Activated CD8-positive, alpha-beta memory T cell treated with anti-CD3 and anti-CD28 coated beads, Interleukin-2, amount 10 ng/mL, durations not matched to agents 7 days and 5 days (primary cell): ENCODE results near the gene STK31. TPM values are rescaled to one million over a fixed set of nuclear protein-coding genes. Genes with fewer than 3 reads are reported as not detected.
"Not testable (repeated sequence)": the region's sequence is repeated elsewhere in the genome, so short reads cannot be mapped to it uniquely, and the experiment has no call there.

Experiments used
- ATAC-seq: fragments of 150-1000 bp; cut with Tn5 transposase; one replicate; pipeline ENCODE4 v1.10.0; 2021; ENCODE audit warnings: moderate library complexity
- CTCF ChIA-PET: fragments of 350-600 bp; sonication (Branson Sonifier 250); formaldehyde crosslinking; loops from one replicate; lab custom pipeline; 2021; ENCODE audit warnings: antibody characterized with exemption; lab: Charles Lee
- DNase-seq: peaks from one replicate; pipeline ENCODE4 v3.0.0-alpha.2; 2020
- H3K27ac Mint-ChIP-seq: one replicate; pipeline ENCODE4 v1.8.0; 2021; ENCODE audit warnings: mild to moderate bottlenecking, mixed read lengths
- H3K27me3 Mint-ChIP-seq: one replicate; pipeline ENCODE4 v1.8.0; 2021; ENCODE audit warnings: mixed read lengths
- H3K36me3 Mint-ChIP-seq: one replicate; pipeline ENCODE4 v1.8.0; 2021; ENCODE audit warnings: mild to moderate bottlenecking, mixed read lengths
- H3K4me1 Mint-ChIP-seq: one replicate; pipeline ENCODE4 v1.8.0; 2021; ENCODE audit warnings: mixed read lengths
- H3K4me3 Mint-ChIP-seq: one replicate; pipeline ENCODE4 v1.8.0; 2021; ENCODE audit warnings: mild to moderate bottlenecking, moderate library complexity, mixed read lengths
- H3K9me3 Mint-ChIP-seq: one replicate; pipeline ENCODE4 v1.8.0; 2022; ENCODE audit warnings: low read depth, mixed read lengths
- total RNA-seq, 2 experiments: library from RNA; stranded (reverse); gene quantifications; one replicate each; pipeline ENCODE4 v1.2.3, GENCODE V29; 2021

The STK31 gene
- total RNA-seq, 2 experiments from 2014 or later, result 0.07 TPM; not detected in 1

DNA sequence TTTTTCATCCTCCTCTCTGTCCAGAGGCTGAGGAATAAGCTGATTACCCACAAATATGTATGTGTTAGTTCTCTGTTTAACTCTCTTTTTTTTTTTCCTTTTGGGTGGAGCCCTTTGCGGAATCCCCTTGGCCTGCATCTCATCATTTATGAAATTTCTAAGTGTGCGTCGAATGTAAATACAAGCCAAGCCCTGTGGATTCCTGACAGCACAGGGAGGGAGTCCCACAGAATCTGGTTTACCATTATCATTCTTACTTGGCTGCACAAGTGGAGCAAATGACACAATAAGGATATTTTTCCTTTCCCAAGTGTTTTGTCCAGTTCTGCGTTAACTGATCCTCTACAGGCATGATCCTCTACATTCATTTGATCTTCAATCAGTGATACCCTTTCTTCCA lies 11.4 kb downstream of the STK31 start:
- DNase-seq, result no peak
- Mint-ChIP-seq H3K27me3 (no peaks in the 10 kb centered on the region), H3K27ac (no peak overlapping the region), H3K36me3 (no peaks in the 10 kb centered on the region), H3K9me3 (no peaks in the 10 kb centered on the region), H3K4me3 (no peak overlapping the region), H3K4me1 (no peaks in the 10 kb centered on the region)
- CTCF ChIA-PET, result interaction anchor here (0.9 kb wide), 1 partner anchor 10 kb away, joined by 3 read pairs; no protein-coding TSS in a partner anchor
- no peak for ATAC-seq

DNA sequence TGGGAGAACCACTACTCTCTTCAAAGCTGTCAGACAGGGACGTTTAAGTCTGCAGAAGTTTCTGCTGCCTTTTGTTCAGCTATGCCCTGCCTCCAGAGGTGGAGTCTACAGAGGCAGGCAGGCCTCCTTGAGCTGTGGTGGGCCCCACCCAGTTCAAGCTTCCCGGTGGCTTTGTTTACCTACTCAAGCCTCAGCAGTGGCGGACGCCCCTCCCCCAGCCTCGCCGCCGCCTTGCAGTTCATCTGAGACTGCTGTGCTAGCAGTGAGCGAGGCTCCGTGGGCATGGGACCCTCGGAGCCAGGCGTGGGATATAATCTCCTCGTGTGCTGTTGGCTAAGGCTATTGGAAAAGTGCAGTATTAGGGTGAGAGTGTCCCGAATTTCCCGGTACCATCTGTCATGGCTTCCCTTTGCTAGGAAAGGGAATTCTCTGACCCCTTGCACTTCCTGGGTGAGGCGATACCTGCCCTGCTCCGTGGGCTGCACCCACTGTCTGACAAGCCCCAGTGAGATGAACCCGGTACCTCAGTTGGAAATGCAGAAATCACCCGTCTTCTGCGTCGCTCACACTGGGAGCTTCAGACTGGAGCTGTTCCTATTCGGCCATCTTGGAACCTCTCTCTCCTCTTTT lies 12.7 kb downstream of the STK31 start:
- H3K4me3 Mint-ChIP-seq, H3K27ac Mint-ChIP-seq, H3K4me1 Mint-ChIP-seq, H3K27me3 Mint-ChIP-seq, CTCF ChIA-PET, DNase-seq, H3K9me3 Mint-ChIP-seq, ATAC-seq, H3K36me3 Mint-ChIP-seq: not testable (repeated sequence)

- not testable (repeated sequence) for H3K4me1 Mint-ChIP-seq, H3K36me3 Mint-ChIP-seq, H3K9me3 Mint-ChIP-seq, DNase-seq, H3K4me3 Mint-ChIP-seq, H3K27me3 Mint-ChIP-seq, H3K27ac Mint-ChIP-seq, ATAC-seq
- CTCF ChIA-PET, result interaction anchor here (1.3 kb wide), 1 partner anchor 153 kb away, joined by 4 read pairs; no protein-coding TSS in a partner anchor
Measured at GRCh38 chr7:23724113-23724512, 14.1 kb downstream of the STK31 start.

DNA sequence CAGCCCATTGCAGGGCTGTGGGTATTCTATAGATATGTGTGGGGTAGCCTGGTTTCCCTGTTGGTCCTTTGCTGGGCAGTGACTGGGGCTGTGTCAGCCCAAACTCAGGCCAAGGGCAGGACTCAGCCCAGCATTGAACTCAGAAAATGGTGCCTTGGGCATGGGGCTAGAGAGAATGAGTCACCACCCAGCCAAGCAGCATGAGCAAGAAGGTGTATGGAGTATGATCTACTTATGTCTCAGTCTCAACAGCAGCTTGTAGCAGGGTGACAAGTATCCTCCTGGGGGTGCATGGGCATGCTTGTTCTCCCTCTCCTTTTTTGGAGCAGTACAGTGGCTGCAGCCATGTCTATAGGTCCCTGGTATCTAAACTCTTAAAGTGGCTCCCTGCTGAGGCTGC lies 32.0 kb downstream of the STK31 start:
- Mint-ChIP-seq H3K4me3 (no peak overlapping the region), H3K27ac (no peak overlapping the region), H3K4me1 (no peaks in the 10 kb centered on the region), H3K36me3 (peaks cover 6% of the 10 kb centered on the region), H3K9me3 (peaks cover 10% of the 10 kb centered on the region), H3K27me3 (no peaks in the 10 kb centered on the region)
- CTCF ChIA-PET, result no interaction called here
- DNase-seq (no peak), ATAC-seq (no peak)

GRCh38 chr7:23743226-23743625 lies 33.2 kb downstream of the STK31 start:
- H3K4me1 Mint-ChIP-seq, result no peaks in the 10 kb centered on the region
- DNase-seq, result no peak
- H3K9me3 Mint-ChIP-seq, result peaks cover 10% of the 10 kb centered on the region
- H3K27me3 Mint-ChIP-seq, result no peaks in the 10 kb centered on the region
- no peak for ATAC-seq
- CTCF ChIA-PET, result no interaction called here
- no peak overlapping the region for H3K4me3 Mint-ChIP-seq
- H3K27ac Mint-ChIP-seq, result no peak overlapping the region
- peaks cover 6% of the 10 kb centered on the region for H3K36me3 Mint-ChIP-seq

- ATAC-seq (no peak), DNase-seq (no peak)
- Mint-ChIP-seq H3K9me3 (peaks cover 12% of the 10 kb centered on the region), H3K27me3 (peaks cover 5% of the 10 kb centered on the region), H3K36me3 (peaks cover 6% of the 10 kb centered on the region), H3K27ac (no peak overlapping the region), H3K4me1 (no peaks in the 10 kb centered on the region), H3K4me3 (no peak overlapping the region)
- CTCF ChIA-PET, result no interaction called here
Measured at GRCh38 chr7:23746629-23747028, 36.6 kb downstream of the STK31 start.

- Mint-ChIP-seq H3K4me1 (no peaks in the 10 kb centered on the region), H3K27me3 (peaks cover 5% of the 10 kb centered on the region), H3K4me3 (no peak overlapping the region), H3K9me3 (peaks cover 3% of the 10 kb centered on the region), H3K36me3 (no peaks in the 10 kb centered on the region), H3K27ac (no peak overlapping the region)
- CTCF ChIA-PET, result no interaction called here
- no peak for DNase-seq
- ATAC-seq, result no peak
Measured at GRCh38 chr7:23751852-23752251, 41.8 kb downstream of the STK31 start.

- DNase-seq, ATAC-seq, H3K27me3 Mint-ChIP-seq, H3K4me1 Mint-ChIP-seq, H3K9me3 Mint-ChIP-seq, CTCF ChIA-PET, H3K4me3 Mint-ChIP-seq, H3K36me3 Mint-ChIP-seq, H3K27ac Mint-ChIP-seq: not testable (repeated sequence)
Measured at GRCh38 chr7:23758839-23759238, 48.8 kb downstream of the STK31 start.

DNA sequence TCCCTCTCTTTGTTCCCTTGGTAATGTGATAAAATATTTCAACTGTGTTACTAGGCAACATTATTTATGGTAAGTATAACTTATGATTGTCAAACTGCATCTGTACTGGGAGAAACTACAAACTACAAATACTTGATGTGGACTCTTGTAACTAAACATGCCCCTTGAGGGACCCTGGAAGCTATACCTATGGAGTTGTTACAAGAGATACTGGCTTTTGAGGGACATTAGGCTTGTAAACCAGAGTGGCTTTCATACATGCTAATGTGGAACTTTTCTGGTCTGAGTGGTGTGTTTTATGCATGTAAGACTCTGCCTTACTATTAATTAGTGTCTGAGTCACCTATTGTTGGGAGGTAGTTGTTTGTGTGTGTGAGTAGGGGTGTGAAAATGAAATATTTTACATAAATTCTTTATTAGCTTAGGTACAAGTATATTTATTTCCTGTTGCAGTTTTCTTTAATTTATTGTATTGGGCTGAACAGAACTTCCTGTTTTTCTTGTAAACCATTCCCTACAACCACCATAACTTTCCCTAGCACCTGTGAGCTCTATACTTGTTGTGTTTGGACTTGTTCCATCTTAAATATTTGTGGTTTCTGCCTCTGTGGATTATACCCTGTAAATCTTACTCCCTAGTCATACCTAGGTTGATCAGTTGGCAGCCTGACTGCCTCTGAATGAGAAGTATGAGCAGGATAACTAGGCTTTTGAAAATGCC lies 49.8 kb downstream of the STK31 start:
- Mint-ChIP-seq H3K9me3 (no peaks in the 10 kb centered on the region), H3K4me3 (no peak overlapping the region), H3K4me1 (no peaks in the 10 kb centered on the region), H3K27me3 (no peaks in the 10 kb centered on the region), H3K36me3 (no peaks in the 10 kb centered on the region), H3K27ac (no peak overlapping the region)
- no peak for ATAC-seq
- CTCF ChIA-PET, result no interaction called here
- DNase-seq, result no peak

GRCh38 chr7:23765943-23766342 lies 55.9 kb downstream of the STK31 start:
- Mint-ChIP-seq H3K36me3 (no peaks in the 10 kb centered on the region), H3K27ac (no peak overlapping the region), H3K27me3 (no peaks in the 10 kb centered on the region), H3K9me3 (no peaks in the 10 kb centered on the region), H3K4me1 (no peaks in the 10 kb centered on the region), H3K4me3 (no peak overlapping the region)
- no peak for DNase-seq
- no peak for ATAC-seq
- CTCF ChIA-PET, result no interaction called here

- H3K36me3 Mint-ChIP-seq, result no peaks in the 10 kb centered on the region
- DNase-seq (no peak), ATAC-seq (no peak)
- H3K4me3 Mint-ChIP-seq, result no peak overlapping the region
- H3K4me1 Mint-ChIP-seq, result no peaks in the 10 kb centered on the region
- H3K9me3 Mint-ChIP-seq, result no peaks in the 10 kb centered on the region
- CTCF ChIA-PET, result no interaction called here
- no peak overlapping the region for H3K27ac Mint-ChIP-seq
- H3K27me3 Mint-ChIP-seq, result no peaks in the 10 kb centered on the region
Measured at GRCh38 chr7:23767514-23767913, 57.5 kb downstream of the STK31 start.

DNA sequence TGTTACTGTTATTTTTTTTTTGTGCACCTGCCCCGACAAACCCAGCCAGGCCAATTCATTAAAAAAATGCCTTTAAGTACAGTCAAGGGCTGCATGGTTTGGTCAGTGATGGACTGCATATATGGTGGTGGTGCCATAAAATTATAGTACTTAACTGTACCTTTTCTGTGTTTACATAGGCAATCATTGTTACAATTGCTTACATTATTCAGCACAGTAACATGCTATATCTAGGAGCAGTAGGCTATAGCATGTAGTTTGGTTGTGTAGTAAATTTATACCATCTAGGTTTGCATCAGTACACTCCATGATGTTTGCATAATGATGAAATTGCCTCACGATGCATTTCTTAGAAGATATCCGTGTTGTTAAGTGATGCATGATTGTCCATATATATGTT lies 58.0 kb downstream of the STK31 start:
- H3K27me3 Mint-ChIP-seq, result no peaks in the 10 kb centered on the region
- ATAC-seq (no peak), DNase-seq (no peak)
- H3K4me1 Mint-ChIP-seq, result no peaks in the 10 kb centered on the region
- H3K36me3 Mint-ChIP-seq, result no peaks in the 10 kb centered on the region
- no peaks in the 10 kb centered on the region for H3K9me3 Mint-ChIP-seq
- no peak overlapping the region for H3K27ac Mint-ChIP-seq
- CTCF ChIA-PET, result no interaction called here
- no peak overlapping the region for H3K4me3 Mint-ChIP-seq

GRCh38 chr7:23779185-23779800 lies 69.3 kb downstream of the STK31 start:
- H3K36me3 Mint-ChIP-seq, H3K4me3 Mint-ChIP-seq, ATAC-seq, H3K27ac Mint-ChIP-seq, H3K9me3 Mint-ChIP-seq, H3K27me3 Mint-ChIP-seq, CTCF ChIA-PET, DNase-seq, H3K4me1 Mint-ChIP-seq: not testable (repeated sequence)

GRCh38 chr7:23783115-23783514 lies 73.1 kb downstream of the STK31 start:
- Mint-ChIP-seq H3K4me3 (no peak overlapping the region), H3K27me3 (no peaks in the 10 kb centered on the region), H3K9me3 (no peaks in the 10 kb centered on the region), H3K36me3 (no peaks in the 10 kb centered on the region), H3K27ac (no peak overlapping the region), H3K4me1 (peaks cover 2% of the 10 kb centered on the region)
- ATAC-seq, result no peak
- CTCF ChIA-PET, result no interaction called here
- no peak for DNase-seq
